Activated CD4-positive, alpha-beta memory T cell treated with anti-CD3 and anti-CD28 coated beads for 36 hours (primary cell): ENCODE measurements around the gene LTV1. TPM values are rescaled to one million over a fixed set of nuclear protein-coding genes. Genes with fewer than 3 reads are reported as not detected.
"Not testable (repeated sequence)": the region's sequence is repeated elsewhere in the genome, so short reads cannot be mapped to it uniquely, and the experiment has no call there.

ENCODE experiments used
- CTCF ChIA-PET: fragments of 350-600 bp; sonication (Branson Sonifier 250); formaldehyde crosslinking; loops from one replicate; lab custom pipeline; 2021; ENCODE audit warnings: antibody characterized with exemption, inconsistent platforms; lab: Charles Lee
- POLR2A ChIA-PET: fragments of 350-600 bp; sonication (Branson Sonifier 250); formaldehyde crosslinking; loops from one replicate; lab custom pipeline; 2021; ENCODE audit warnings: antibody characterized with exemption; lab: Charles Lee
- DNase-seq: peaks from one replicate; pipeline ENCODE4 v3.0.0-alpha.2; 2020
- H3K27ac Mint-ChIP-seq: one replicate; pipeline ENCODE4 v1.8.0; 2021; ENCODE audit warnings: mixed read lengths
- H3K27me3 Mint-ChIP-seq: one replicate; pipeline ENCODE4 v1.8.0; 2021; ENCODE audit warnings: mixed read lengths
- H3K36me3 Mint-ChIP-seq: one replicate; pipeline ENCODE4 v1.8.0; 2021; ENCODE audit warnings: mixed read lengths
- H3K4me1 Mint-ChIP-seq: one replicate; pipeline ENCODE4 v1.8.0; 2021; ENCODE audit warnings: low read depth, mixed read lengths
- H3K4me3 Mint-ChIP-seq: one replicate; pipeline ENCODE4 v1.8.0; 2021; ENCODE audit warnings: mild to moderate bottlenecking, mixed read lengths
- H3K9me3 Mint-ChIP-seq: one replicate; pipeline ENCODE4 v1.8.0; 2021; ENCODE audit warnings: mixed read lengths
- intact Hi-C: fragments of 100-400 bp; cut with micrococcal nuclease; formaldehyde crosslinking; loops from one replicate; pipeline ENCODE4 v1.15.1; 2023
- total RNA-seq, 2 experiments: library from RNA; stranded (reverse); gene quantifications; one replicate each; pipeline ENCODE4 v1.2.3, GENCODE V29; 2021

LTV1 gene
- total RNA-seq, 2 experiments from 2014 or later, result 33.5 to 35.4 TPM

GRCh38 chr6:143872201-143872600, 29.1 kb downstream of the LTV1 start:
- Mint-ChIP-seq H3K27ac (no peak overlapping the region), H3K4me1 (peaks cover 11% of the 10 kb centered on the region), H3K9me3 (peaks cover 11% of the 10 kb centered on the region), H3K4me3 (no peak overlapping the region), H3K36me3 (peaks cover 2% of the 10 kb centered on the region), H3K27me3 (no peaks in the 10 kb centered on the region)
- DNase-seq, result no peak
- ChIA-PET CTCF (interaction anchor here (0.7 to 1.1 kb wide), 3 partner anchors 12 to 86 kb away, joined by 3 read pairs; no protein-coding TSS in a partner anchor), POLR2A (no interaction called here)
- intact Hi-C loops, result no loop called here

- CTCF ChIA-PET, result interaction anchor here (1.1 kb wide), 1 partner anchor 68 kb away, joined by 3 read pairs; no protein-coding TSS in a partner anchor
Observed at GRCh38 chr6:143873600-143873999, 30.5 kb downstream of the LTV1 start.

GRCh38 chr6:143874503-143874902, 31.4 kb downstream of the LTV1 start:
- H3K4me1 Mint-ChIP-seq, result peaks cover 16% of the 10 kb centered on the region
- CTCF ChIA-PET, H3K27me3 Mint-ChIP-seq, intact Hi-C loops, H3K36me3 Mint-ChIP-seq, POLR2A ChIA-PET, DNase-seq, H3K27ac Mint-ChIP-seq, H3K4me3 Mint-ChIP-seq: not testable (repeated sequence)
- peaks cover 24% of the 10 kb centered on the region for H3K9me3 Mint-ChIP-seq

More at GRCh38 chr6:143873600-143873999, 30.5 kb downstream of the LTV1 start:
- Mint-ChIP-seq H3K9me3 (peaks cover 23% of the 10 kb centered on the region), H3K4me1 (peaks cover 16% of the 10 kb centered on the region)
- H3K4me3 Mint-ChIP-seq, POLR2A ChIA-PET, H3K36me3 Mint-ChIP-seq, DNase-seq, intact Hi-C loops, H3K27me3 Mint-ChIP-seq, H3K27ac Mint-ChIP-seq: not testable (repeated sequence)

GRCh38 chr6:143877584-143878271, 34.6 kb downstream of the LTV1 start:
- intact Hi-C loops, result no loop called here
- POLR2A ChIA-PET, result interaction anchor here (1.3 kb wide), 1 partner anchor 70 kb away, joined by 5 read pairs; no protein-coding TSS in a partner anchor
- H3K27ac Mint-ChIP-seq, result no peak overlapping the region
- no peak for DNase-seq
- H3K4me3 Mint-ChIP-seq, result no peak overlapping the region
- H3K27me3 Mint-ChIP-seq, result no peaks in the 10 kb centered on the region
- CTCF ChIA-PET, result interaction anchor here (0.7 to 1.5 kb wide), 3 partner anchors 61 to 768 kb away, joined by 3 to 7 read pairs (median 3); no protein-coding TSS in a partner anchor
- H3K9me3 Mint-ChIP-seq, result peaks cover 24% of the 10 kb centered on the region
- peaks cover 4% of the 10 kb centered on the region for H3K36me3 Mint-ChIP-seq
- H3K4me1 Mint-ChIP-seq, result peaks cover 8% of the 10 kb centered on the region

- no peak overlapping the region for H3K4me3 Mint-ChIP-seq
- no peak for DNase-seq
- ChIA-PET POLR2A (interaction anchor here (1.3 kb wide), 1 partner anchor 71 kb away, joined by 5 read pairs; no protein-coding TSS in a partner anchor), CTCF (interaction anchor here (0.7 to 1.7 kb wide), 4 partner anchors 60 to 768 kb away, joined by 3 to 7 read pairs (median 5); no protein-coding TSS in a partner anchor)
- H3K4me1 Mint-ChIP-seq, result peaks cover 6% of the 10 kb centered on the region
- no peak overlapping the region for H3K27ac Mint-ChIP-seq
- H3K36me3 Mint-ChIP-seq, result peaks cover 4% of the 10 kb centered on the region
- peaks cover 24% of the 10 kb centered on the region for H3K9me3 Mint-ChIP-seq
- intact Hi-C loops, result no loop called here
- H3K27me3 Mint-ChIP-seq, result no peaks in the 10 kb centered on the region
Observed at GRCh38 chr6:143878272-143878760, 35.2 kb downstream of the LTV1 start.

- Mint-ChIP-seq H3K4me1 (peaks cover 6% of the 10 kb centered on the region), H3K27me3 (no peaks in the 10 kb centered on the region), H3K27ac (no peak overlapping the region), H3K9me3 (peaks cover 22% of the 10 kb centered on the region), H3K4me3 (no peak overlapping the region), H3K36me3 (peaks cover 4% of the 10 kb centered on the region)
- ChIA-PET CTCF (no interaction called here), POLR2A (no interaction called here)
- no peak for DNase-seq
- intact Hi-C loops, result no loop called here
Observed at GRCh38 chr6:143880412-143880811, 37.3 kb downstream of the LTV1 start.

GRCh38 chr6:143882401-143882930, 39.3 kb downstream of the LTV1 start:
- peaks cover 13% of the 10 kb centered on the region for H3K9me3 Mint-ChIP-seq
- H3K27me3 Mint-ChIP-seq, result no peaks in the 10 kb centered on the region
- peaks cover 6% of the 10 kb centered on the region for H3K4me1 Mint-ChIP-seq
- peaks cover 2% of the 10 kb centered on the region for H3K36me3 Mint-ChIP-seq
- ChIA-PET CTCF (interaction anchor here (0.8 kb wide), 1 partner anchor 19 kb away, joined by 3 read pairs; no protein-coding TSS in a partner anchor), POLR2A (no interaction called here)
- no peak for DNase-seq
- intact Hi-C loops, result no loop called here
- no peak overlapping the region for H3K27ac Mint-ChIP-seq
- H3K4me3 Mint-ChIP-seq, result no peak overlapping the region

GRCh38 chr6:143884216-143884900, 41.2 kb downstream of the LTV1 start:
- H3K27ac Mint-ChIP-seq, result no peak overlapping the region
- intact Hi-C loops, result no loop called here
- H3K4me1 Mint-ChIP-seq, result no peaks in the 10 kb centered on the region
- CTCF ChIA-PET, result interaction anchor here (0.7 to 0.9 kb wide), 2 partner anchors 12 to 55 kb away, joined by 3 to 4 read pairs; no protein-coding TSS in a partner anchor
- H3K27me3 Mint-ChIP-seq, result no peaks in the 10 kb centered on the region
- no peak for DNase-seq
- H3K9me3 Mint-ChIP-seq, result no peaks in the 10 kb centered on the region
- no peak overlapping the region for H3K4me3 Mint-ChIP-seq
- POLR2A ChIA-PET, result no interaction called here
- H3K36me3 Mint-ChIP-seq, result no peaks in the 10 kb centered on the region

- Mint-ChIP-seq H3K4me3 (no peak overlapping the region), H3K27me3 (no peaks in the 10 kb centered on the region), H3K4me1 (no peaks in the 10 kb centered on the region), H3K36me3 (no peaks in the 10 kb centered on the region), H3K27ac (no peak overlapping the region), H3K9me3 (no peaks in the 10 kb centered on the region)
- CTCF ChIA-PET, result interaction anchor here (0.9 kb wide), 1 partner anchor 55 kb away, joined by 4 read pairs; no protein-coding TSS in a partner anchor
- intact Hi-C loops, result no loop called here
- POLR2A ChIA-PET, result no interaction called here
- DNase-seq, result no peak
Observed at GRCh38 chr6:143885116-143885515, 42.0 kb downstream of the LTV1 start.

GRCh38 chr6:143894655-143895054, 51.5 kb downstream of the LTV1 start:
- no peaks in the 10 kb centered on the region for H3K36me3 Mint-ChIP-seq
- H3K4me1 Mint-ChIP-seq, result peaks cover 2% of the 10 kb centered on the region
- H3K27me3 Mint-ChIP-seq, result no peaks in the 10 kb centered on the region
- intact Hi-C loops, result no loop called here
- ChIA-PET POLR2A (no interaction called here), CTCF (no interaction called here)
- H3K9me3 Mint-ChIP-seq, result no peaks in the 10 kb centered on the region
- H3K4me3 Mint-ChIP-seq, result no peak overlapping the region
- no peak overlapping the region for H3K27ac Mint-ChIP-seq
- DNase-seq, result no peak

GRCh38 chr6:143896126-143896860, 53.2 kb downstream of the LTV1 start:
- ChIA-PET CTCF (interaction anchor here (1.2 kb wide), 1 partner anchor 13 kb away, joined by 3 read pairs; no protein-coding TSS in a partner anchor), POLR2A (no interaction called here)
- Mint-ChIP-seq H3K9me3 (no peaks in the 10 kb centered on the region), H3K4me1 (peaks cover 2% of the 10 kb centered on the region), H3K27ac (no peak overlapping the region), H3K36me3 (no peaks in the 10 kb centered on the region), H3K4me3 (no peak overlapping the region), H3K27me3 (no peaks in the 10 kb centered on the region)
- intact Hi-C loops, result no loop called here
- DNase-seq, result no peak
